ENCODE results near the gene CTIF.

GRCh38 chr18:48806551-48807261, 267.9 kb downstream of the CTIF start:
- TF ChIP-seq CTCF (conservative IDR thresholded peaks at IDR 0.05 in 1 of 2, IDR thresholded peaks at IDR 0.05 in 1 of 2; ENCODE audit: low read depth in 1 of 2, low read length in 2 of 2) (no peak), EZH2 (IDR thresholded peaks at IDR 0.05; ENCODE audit: low read length, missing control alignments) (no peak)
